SK-N-SH (cell line): ENCODE results near the gene VCAM1. TPM values are rescaled to one million over a fixed set of nuclear protein-coding genes. Genes with fewer than 3 reads are reported as not detected.

ENCODE experiments used
- CTCF ChIA-PET: fragments of 300-600, 350-600 bp; formaldehyde crosslinking; extraction: SDS; loops from one replicate; lab custom pipeline; 2021; lab: Yijun Ruan, JAX
- POLR2A ChIA-PET: fragments of 350-600 bp; sonication (Branson Sonifier 250); formaldehyde crosslinking; extraction: SDS; loops from one replicate; lab custom pipeline; 2020; ENCODE audit warnings: antibody characterized with exemption, inconsistent platforms; lab: Yijun Ruan, JAX
- DNase-seq: peaks from one replicate; pipeline ENCODE4 v3.0.0; 2012
- H2AFZ ChIP-seq: fragments of 200-600 bp; sonication (generic); 2 replicates; pipeline ENCODE4 v1.8.1; 2016; ENCODE audit warnings: antibody characterized with exemption, mild to moderate bottlenecking, low read depth
- H3F3A ChIP-seq: fragments of 200-600 bp; sonication (generic); replicated peaks from 2 replicates; pipeline ENCODE3; 2016; ENCODE audit warnings: antibody characterized with exemption, mild to moderate bottlenecking; ENCODE audit not compliant: insufficient read depth
- H3K27ac ChIP-seq, 2 experiments: fragments of 200-500 bp in 1 of 2; fragments of 200-600 bp in 1 of 2; sonication (Bioruptor generic) in 1 of 2; sonication (generic), shearing (Covaris generic) in 1 of 2; 2 replicates each; pipeline versions ENCODE4 v1.5.1 to v1.6.1; 2014 to 2016; ENCODE audit warnings: low read depth in 2 of 2, inconsistent platforms in 1 of 2, low read length in 1 of 2, mild to moderate bottlenecking in 1 of 2, mixed read lengths in 1 of 2
- H3K27me3 ChIP-seq: fragments of 200-600 bp; sonication (generic), shearing (Covaris generic); 2 replicates; pipeline ENCODE4 v1.6.1; 2016; ENCODE audit warnings: mixed run types; ENCODE audit not compliant: insufficient read depth
- H3K36me3 ChIP-seq, 2 experiments: fragments of 200-500 bp in 1 of 2; fragments of 200-600 bp in 1 of 2; sonication (Bioruptor generic) in 1 of 2; sonication (generic) in 1 of 2; replicated peaks in 1 of 2; 2 replicates each; pipeline versions ENCODE3 to v1.5.1; 2014 to 2016; ENCODE audit warnings: low read length in 1 of 2, mild to moderate bottlenecking in 1 of 2; ENCODE audit not compliant: insufficient read depth in 2 of 2, control insufficient read depth in 1 of 2
- H3K4me1 ChIP-seq, 2 experiments: fragments of 200-500 bp in 1 of 2; fragments of 200-600 bp in 1 of 2; sonication (Bioruptor generic) in 1 of 2; sonication (generic), shearing (Covaris generic) in 1 of 2; 2 replicates each; pipeline versions ENCODE4 v1.5.1 to v1.6.1; 2014 to 2016; ENCODE audit warnings: low read depth in 1 of 2, low read length in 1 of 2, mixed run types in 1 of 2; ENCODE audit not compliant: insufficient read depth in 2 of 2, control insufficient read depth in 1 of 2
- H3K4me2 ChIP-seq: fragments of 200-600 bp; sonication (generic), shearing (Covaris generic); 2 replicates; pipeline ENCODE4 v1.6.1; 2017; ENCODE audit warnings: mixed run types
- H3K4me3 ChIP-seq, 2 experiments: fragments of 200-500 bp in 1 of 2; fragments of 200-600 bp in 1 of 2; sonication (Bioruptor generic) in 1 of 2; sonication (generic), shearing (Covaris generic) in 1 of 2; 2 replicates each; pipeline versions ENCODE4 v1.5.1 to v1.8.1; 2014 to 2016; ENCODE audit warnings: low read depth in 2 of 2, inconsistent platforms in 1 of 2, low read length in 1 of 2, mild to moderate bottlenecking in 1 of 2, mixed read lengths in 1 of 2, moderate library complexity in 1 of 2
- H3K79me2 ChIP-seq: fragments of 200-600 bp; sonication (generic); 2 replicates; pipeline ENCODE4 v1.8.1; 2017; ENCODE audit warnings: mild to moderate bottlenecking; ENCODE audit not compliant: insufficient read depth
- H3K9ac ChIP-seq: fragments of 200-600 bp; sonication (generic); 2 replicates; pipeline ENCODE4 v1.6.1; 2017; ENCODE audit warnings: mixed run types
- H3K9me2 ChIP-seq: fragments of 200-600 bp; sonication (generic); 2 replicates; pipeline ENCODE4 v1.6.1; 2017; ENCODE audit warnings: mixed run types
- H3K9me3 ChIP-seq: fragments of 200-600 bp; sonication (generic); 2 replicates; pipeline ENCODE4 v1.6.1; 2017; ENCODE audit warnings: mixed run types, mild to moderate bottlenecking, moderate library complexity
- H4K20me1 ChIP-seq: fragments of 200-600 bp; sonication (generic); 2 replicates; pipeline ENCODE4 v1.6.1; 2017; ENCODE audit warnings: mild to moderate bottlenecking, mixed run types; ENCODE audit not compliant: insufficient read depth
- CHD2 ChIP-seq: fragments of 150-350 bp; IDR thresholded peaks from 2 replicates; pipeline ENCODE4 v1.6.1; 2018; ENCODE audit warnings: low read length; ENCODE audit not compliant: partially characterized antibody
- EZH2phosphoT487 ChIP-seq: fragments of 200-600 bp; sonication (generic); IDR thresholded peaks from 2 replicates; pipeline ENCODE4 v1.6.1; 2017; ENCODE audit warnings: low read depth, mixed run types, mild to moderate bottlenecking, antibody characterized with exemption, moderate library complexity, borderline replicate concordance
- FOSL2 ChIP-seq: IDR thresholded peaks from 2 replicates; pipeline ENCODE4 v1.4.0; 2012; ENCODE audit warnings: low read depth, mild to moderate bottlenecking, moderate library complexity, borderline replicate concordance
- NFIC ChIP-seq: IDR thresholded peaks from 2 replicates; pipeline ENCODE4 v1.4.0; 2012; ENCODE audit warnings: borderline replicate concordance
- RAD21 ChIP-seq: IDR thresholded peaks from 2 replicates; pipeline ENCODE4 v1.6.1; 2012; ENCODE audit warnings: mild to moderate bottlenecking, low read length
- SIN3A ChIP-seq: IDR thresholded peaks from 2 replicates; pipeline ENCODE4 v1.6.1; 2012; ENCODE audit warnings: low read depth, mild to moderate bottlenecking, low read length, moderate library complexity, borderline replicate concordance
- TCF12 ChIP-seq: IDR thresholded peaks from 2 replicates; pipeline ENCODE4 v1.4.0; 2012
- TEAD4 ChIP-seq: IDR thresholded peaks from 2 replicates; pipeline ENCODE4 v1.4.0; 2012; ENCODE audit warnings: mild to moderate bottlenecking, borderline replicate concordance; ENCODE audit not compliant: insufficient read depth
- WGBS: methylation state at CpG from one replicate; pipeline ENCODE4 v1.1.6; 2017; ENCODE audit warnings: low lambda C conversion rate; 5-methylcytosine and 5-hydroxymethylcytosine counted together
- polyA plus RNA-seq, 3 experiments: library from polyadenylated mRNA; depleted of rRNA; stranded (reverse); fragments of >200 nt; gene quantifications; 2 replicates each; pipeline ENCODE4 v1.2.3, GENCODE V29; 2012
- TF ChIP-seq, protein P1 (sequence below): IDR thresholded peaks from 2 replicates; pipeline ENCODE4 v1.4.0; 2012; ENCODE audit warnings: low read depth
- TF ChIP-seq, protein P2 (sequence below): fragments of 200-600 bp; sonication (generic); IDR thresholded peaks from 2 replicates; pipeline ENCODE4 v1.6.1; 2017; ENCODE audit warnings: antibody characterized with exemption, mild to moderate bottlenecking, moderate library complexity
- TF ChIP-seq, protein P3 (sequence below): fragments of 150-350 bp; IDR thresholded peaks from 2 replicates; pipeline ENCODE4 v1.6.1; 2017; ENCODE audit warnings: antibody characterized with exemption, low read length, low read depth, borderline replicate concordance
- TF ChIP-seq, protein P4 (sequence below): IDR thresholded peaks from 2 replicates; pipeline ENCODE4; 2012

VCAM1 gene
- polyA plus RNA-seq, 1 of the 3 experiments (the other 2 are of a cell fraction), result 5.0 TPM

DNA sequence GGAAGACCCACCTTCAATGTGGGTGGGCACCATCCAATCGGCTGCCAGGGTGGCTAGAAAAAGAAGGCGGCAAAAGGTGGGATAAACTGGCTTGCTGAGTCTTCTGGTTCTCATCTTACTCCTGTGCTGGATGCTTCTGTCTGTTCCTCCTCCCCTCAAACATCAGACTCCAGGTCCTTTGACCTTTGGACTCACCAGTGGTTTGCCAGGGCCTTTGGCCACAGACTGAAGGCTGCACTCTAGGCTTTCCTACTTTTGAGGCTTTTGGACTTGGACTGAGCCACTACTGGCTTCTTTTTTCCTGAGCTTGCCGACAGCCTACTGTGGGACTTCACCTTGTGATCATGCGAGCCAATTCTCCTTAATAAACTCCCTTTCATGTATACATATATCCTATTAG is 55.9 kb downstream of the VCAM1 start:
- H3K4me2 ChIP-seq, result no peak overlapping the region
- H3K27ac ChIP-seq, result no peak overlapping the region
- H3K36me3 ChIP-seq, result peaks cover 0 to 9% of the 10 kb centered on the region in 2 experiments
- DNase-seq, result no peak
- CTCF ChIA-PET, result no interaction called here
- POLR2A ChIA-PET, result no interaction called here
- H4K20me1 ChIP-seq, result no peaks in the 10 kb centered on the region
- H3K9ac ChIP-seq, result no peak overlapping the region
- no peak overlapping the region for H2AFZ ChIP-seq
- no peaks in the 10 kb centered on the region for H3F3A ChIP-seq
- 88% methylated on average over 4 of the region's 4 CpGs for WGBS
- H3K4me1 ChIP-seq, result no peaks in the 10 kb centered on the region
- no peak overlapping the region for H3K4me3 ChIP-seq
- no peaks in the 10 kb centered on the region for H3K27me3 ChIP-seq
- no peaks in the 10 kb centered on the region for H3K9me2 ChIP-seq
- no peaks in the 10 kb centered on the region for H3K79me2 ChIP-seq
- TF ChIP-seq TCF12 (no peak), TEAD4 (no peak), EZH2phosphoT487 (no peak), FOSL2 (no peak), RAD21 (no peak)
- TF ChIP-seq, protein P1, sequence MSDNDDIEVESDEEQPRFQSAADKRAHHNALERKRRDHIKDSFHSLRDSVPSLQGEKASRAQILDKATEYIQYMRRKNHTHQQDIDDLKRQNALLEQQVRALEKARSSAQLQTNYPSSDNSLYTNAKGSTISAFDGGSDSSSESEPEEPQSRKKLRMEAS, result no peak
- TF ChIP-seq, protein P2, sequence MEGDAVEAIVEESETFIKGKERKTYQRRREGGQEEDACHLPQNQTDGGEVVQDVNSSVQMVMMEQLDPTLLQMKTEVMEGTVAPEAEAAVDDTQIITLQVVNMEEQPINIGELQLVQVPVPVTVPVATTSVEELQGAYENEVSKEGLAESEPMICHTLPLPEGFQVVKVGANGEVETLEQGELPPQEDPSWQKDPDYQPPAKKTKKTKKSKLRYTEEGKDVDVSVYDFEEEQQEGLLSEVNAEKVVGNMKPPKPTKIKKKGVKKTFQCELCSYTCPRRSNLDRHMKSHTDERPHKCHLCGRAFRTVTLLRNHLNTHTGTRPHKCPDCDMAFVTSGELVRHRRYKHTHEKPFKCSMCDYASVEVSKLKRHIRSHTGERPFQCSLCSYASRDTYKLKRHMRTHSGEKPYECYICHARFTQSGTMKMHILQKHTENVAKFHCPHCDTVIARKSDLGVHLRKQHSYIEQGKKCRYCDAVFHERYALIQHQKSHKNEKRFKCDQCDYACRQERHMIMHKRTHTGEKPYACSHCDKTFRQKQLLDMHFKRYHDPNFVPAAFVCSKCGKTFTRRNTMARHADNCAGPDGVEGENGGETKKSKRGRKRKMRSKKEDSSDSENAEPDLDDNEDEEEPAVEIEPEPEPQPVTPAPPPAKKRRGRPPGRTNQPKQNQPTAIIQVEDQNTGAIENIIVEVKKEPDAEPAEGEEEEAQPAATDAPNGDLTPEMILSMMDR, result no peak
- no peaks in the 10 kb centered on the region for H3K9me3 ChIP-seq

DNA sequence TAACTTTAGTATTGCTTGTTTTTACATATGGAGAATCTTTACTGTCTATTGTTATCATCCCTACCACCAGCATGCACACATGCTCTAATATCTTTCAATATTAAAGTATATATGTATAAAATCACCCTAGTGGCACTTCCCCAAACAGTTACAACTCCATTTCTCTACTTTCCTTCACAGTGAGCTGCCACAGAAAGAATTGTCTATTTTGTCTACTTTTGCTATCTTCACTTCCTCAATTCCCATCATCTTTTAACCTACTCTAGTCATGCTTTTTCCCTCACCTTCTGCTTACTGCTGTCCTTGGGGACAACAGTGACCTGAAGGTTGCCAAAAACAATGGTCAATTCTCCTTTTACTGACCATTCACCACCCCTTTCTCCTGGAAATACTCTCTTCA is 59.2 kb downstream of the VCAM1 start:
- Histone ChIP-seq H3K4me3 (no peak overlapping the region), H3K9me3 (no peaks in the 10 kb centered on the region), H3K4me1 (no peaks in the 10 kb centered on the region), H2AFZ (no peak overlapping the region), H3K79me2 (no peaks in the 10 kb centered on the region), H3K27me3 (no peaks in the 10 kb centered on the region), H4K20me1 (no peaks in the 10 kb centered on the region), H3F3A (no peaks in the 10 kb centered on the region), H3K4me2 (no peak overlapping the region), H3K9ac (no peak overlapping the region), H3K27ac (no peak overlapping the region), H3K9me2 (no peaks in the 10 kb centered on the region), H3K36me3 (peaks cover 0 to 4% of the 10 kb centered on the region in 2 experiments)
- DNase-seq, result no peak
- POLR2A ChIA-PET, result no interaction called here
- TF ChIP-seq, protein P3, sequence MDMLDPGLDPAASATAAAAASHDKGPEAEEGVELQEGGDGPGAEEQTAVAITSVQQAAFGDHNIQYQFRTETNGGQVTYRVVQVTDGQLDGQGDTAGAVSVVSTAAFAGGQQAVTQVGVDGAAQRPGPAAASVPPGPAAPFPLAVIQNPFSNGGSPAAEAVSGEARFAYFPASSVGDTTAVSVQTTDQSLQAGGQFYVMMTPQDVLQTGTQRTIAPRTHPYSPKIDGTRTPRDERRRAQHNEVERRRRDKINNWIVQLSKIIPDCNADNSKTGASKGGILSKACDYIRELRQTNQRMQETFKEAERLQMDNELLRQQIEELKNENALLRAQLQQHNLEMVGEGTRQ, result no peak
- TF ChIP-seq CHD2 (no peak), SIN3A (no peak), TCF12 (no peak), NFIC (no peak)
- TF ChIP-seq, protein P2, result no peak
- TF ChIP-seq, protein P4, sequence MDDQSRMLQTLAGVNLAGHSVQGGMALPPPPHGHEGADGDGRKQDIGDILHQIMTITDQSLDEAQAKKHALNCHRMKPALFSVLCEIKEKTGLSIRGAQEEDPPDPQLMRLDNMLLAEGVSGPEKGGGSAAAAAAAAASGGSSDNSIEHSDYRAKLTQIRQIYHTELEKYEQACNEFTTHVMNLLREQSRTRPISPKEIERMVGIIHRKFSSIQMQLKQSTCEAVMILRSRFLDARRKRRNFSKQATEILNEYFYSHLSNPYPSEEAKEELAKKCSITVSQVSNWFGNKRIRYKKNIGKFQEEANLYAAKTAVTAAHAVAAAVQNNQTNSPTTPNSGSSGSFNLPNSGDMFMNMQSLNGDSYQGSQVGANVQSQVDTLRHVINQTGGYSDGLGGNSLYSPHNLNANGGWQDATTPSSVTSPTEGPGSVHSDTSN, result no peak
- CTCF ChIA-PET, result no interaction called here
